Inflammatory macrophage treated with lipopolysaccharide for 4 hours (primary cell): ENCODE measurements around the gene BTBD19.
"Not testable (repeated sequence)": the region's sequence is repeated elsewhere in the genome, so short reads cannot be mapped to it uniquely, and the experiment has no call there.

ENCODE experiments used
- DNase-seq: peaks from one replicate; pipeline ENCODE4 v3.0.0-alpha.2; 2020

The BTBD19 gene

GRCh38 chr1:44829506-44830384 is 21.4 kb downstream of the BTBD19 start:
- no peak for DNase-seq

- DNase-seq, result no peak
Measured at GRCh38 chr1:44830900-44831304, 22.6 kb downstream of the BTBD19 start.

- no peak for DNase-seq
Measured at GRCh38 chr1:44831516-44831915, 23.2 kb downstream of the BTBD19 start.

- DNase-seq, result no peak
Measured at GRCh38 chr1:44832056-44832705, 23.9 kb downstream of the BTBD19 start.

GRCh38 chr1:44834328-44834727 is 26.0 kb downstream of the BTBD19 start:
- no peak for DNase-seq

- DNase-seq, result peak; percentile 82
Measured at GRCh38 chr1:44835738-44836675, 27.7 kb downstream of the BTBD19 start.

- not testable (repeated sequence) for DNase-seq
Measured at GRCh38 chr1:44838294-44838693, 30.0 kb downstream of the BTBD19 start.

GRCh38 chr1:44839576-44839975 is 31.3 kb downstream of the BTBD19 start:
- no peak for DNase-seq

- DNase-seq, result no peak
Measured at GRCh38 chr1:44842486-44842861, 34.2 kb downstream of the BTBD19 start.

- no peak for DNase-seq
Measured at GRCh38 chr1:44842862-44843655, 34.7 kb downstream of the BTBD19 start, which contains the start of gene PTCH2. TSS of gene PTCH2 (minus strand) at chr1:44843253. CDS start at chr1:44842932, 321 bp downstream.

- no peak for DNase-seq
Measured at GRCh38 chr1:44846985-44847384, 38.7 kb downstream of the BTBD19 start.

- DNase-seq, result no peak
Measured at GRCh38 chr1:44847845-44848244, 39.5 kb downstream of the BTBD19 start.

- no peak for DNase-seq
Measured at GRCh38 chr1:44848456-44849181, 40.3 kb downstream of the BTBD19 start.

GRCh38 chr1:44849575-44850132 is 41.3 kb downstream of the BTBD19 start:
- no peak for DNase-seq

GRCh38 chr1:44851308-44851707 is 43.0 kb downstream of the BTBD19 start:
- no peak for DNase-seq

GRCh38 chr1:44853201-44853600 is 44.9 kb downstream of the BTBD19 start:
- DNase-seq, result no peak

- no peak for DNase-seq
Measured at GRCh38 chr1:44854970-44855369, 46.6 kb downstream of the BTBD19 start.

GRCh38 chr1:44855742-44856141 is 47.4 kb downstream of the BTBD19 start:
- DNase-seq, result no peak

GRCh38 chr1:44857446-44857845 is 49.1 kb downstream of the BTBD19 start:
- DNase-seq, result no peak

- peak; percentile 25 for DNase-seq
Measured at GRCh38 chr1:44860331-44860730, 52.0 kb downstream of the BTBD19 start.

- peak; percentile 49 for DNase-seq
Measured at GRCh38 chr1:44860891-44861425, 52.6 kb downstream of the BTBD19 start.
